Measurements from ENCODE around the gene FLNB.
A peak's percentile ranks its signal among the peaks of the same experiment; 100 is the strongest.

Gene FLNB

GRCh38 chr3:58004973-58005372, 3.2 kb upstream of the FLNB start:
- H3K4me1 ChIP-seq (ENCODE audit: insufficient read depth, poor library complexity, severe bottlenecking), result peaks cover 42% of the 10 kb centered on the region
- ATAC-seq (ENCODE audit: low read depth) (peak; percentile 49), DNase-seq (ENCODE audit: low spot score) (peak; percentile 88)
- peaks cover 16% of the 10 kb centered on the region for H3K36me3 ChIP-seq (ENCODE audit: low read depth)
- H3K27ac ChIP-seq (ENCODE audit: poor library complexity, severe bottlenecking), result peak overlapping the region; percentile 96
- TF ChIP-seq CTCF (IDR thresholded peaks at IDR 0.05; ENCODE audit: poor library complexity, severe bottlenecking), result no peak
- no peaks in the 10 kb centered on the region for H3K9me3 ChIP-seq (ENCODE audit: severe bottlenecking)
- H3K27me3 ChIP-seq (ENCODE audit: insufficient read depth, poor library complexity, severe bottlenecking), result no peaks in the 10 kb centered on the region
- H3K4me3 ChIP-seq (ENCODE audit: severe bottlenecking), result no peak overlapping the region

- peaks cover 23% of the 10 kb centered on the region for H3K36me3 ChIP-seq (ENCODE audit: low read depth)
- no peak for TF ChIP-seq CTCF (IDR thresholded peaks at IDR 0.05; ENCODE audit: poor library complexity, severe bottlenecking)
- DNase-seq (ENCODE audit: low spot score) (no peak), ATAC-seq (ENCODE audit: low read depth) (peak; percentile 73)
- H3K27ac ChIP-seq (ENCODE audit: poor library complexity, severe bottlenecking), result peak overlapping the region; percentile 96
- H3K27me3 ChIP-seq (ENCODE audit: insufficient read depth, poor library complexity, severe bottlenecking), result no peaks in the 10 kb centered on the region
- no peaks in the 10 kb centered on the region for H3K9me3 ChIP-seq (ENCODE audit: severe bottlenecking)
- H3K4me1 ChIP-seq (ENCODE audit: insufficient read depth, poor library complexity, severe bottlenecking), result peaks cover 36% of the 10 kb centered on the region
- no peak overlapping the region for H3K4me3 ChIP-seq (ENCODE audit: severe bottlenecking)
Observed at GRCh38 chr3:58005669-58006068, 2.6 kb upstream of the FLNB start.

- H3K4me3 ChIP-seq (ENCODE audit: severe bottlenecking), result no peak overlapping the region
- peaks cover 30% of the 10 kb centered on the region for H3K4me1 ChIP-seq (ENCODE audit: insufficient read depth, poor library complexity, severe bottlenecking)
- TF ChIP-seq CTCF (IDR thresholded peaks at IDR 0.05; ENCODE audit: poor library complexity, severe bottlenecking), result no peak
- no peaks in the 10 kb centered on the region for H3K9me3 ChIP-seq (ENCODE audit: severe bottlenecking)
- H3K27me3 ChIP-seq (ENCODE audit: insufficient read depth, poor library complexity, severe bottlenecking), result no peaks in the 10 kb centered on the region
- no peak for ATAC-seq (ENCODE audit: low read depth)
- no peak for DNase-seq (ENCODE audit: low spot score)
- H3K27ac ChIP-seq (ENCODE audit: poor library complexity, severe bottlenecking), result peak overlapping the region; percentile 96
- H3K36me3 ChIP-seq (ENCODE audit: low read depth), result peaks cover 33% of the 10 kb centered on the region
Observed at GRCh38 chr3:58006661-58007060, 1.6 kb upstream of the FLNB start.

GRCh38 chr3:58009026-58009748, 965 bp downstream of the FLNB start:
- Histone ChIP-seq H3K27me3 (ENCODE audit: insufficient read depth, poor library complexity, severe bottlenecking) (no peaks in the 10 kb centered on the region), H3K36me3 (ENCODE audit: low read depth) (peaks cover 58% of the 10 kb centered on the region), H3K9me3 (ENCODE audit: severe bottlenecking) (no peaks in the 10 kb centered on the region), H3K4me3 (ENCODE audit: severe bottlenecking) (peak overlapping the region; percentile 77), H3K27ac (ENCODE audit: poor library complexity, severe bottlenecking) (peak overlapping the region; percentile 96), H3K4me1 (ENCODE audit: insufficient read depth, poor library complexity, severe bottlenecking) (peaks cover 33% of the 10 kb centered on the region)
- ATAC-seq (ENCODE audit: low read depth), result no peak
- no peak for DNase-seq (ENCODE audit: low spot score)
- TF ChIP-seq CTCF (IDR thresholded peaks at IDR 0.05; ENCODE audit: poor library complexity, severe bottlenecking), result no peak
